Activated T-cell treated with anti-CD3 and anti-CD28 coated beads, Interleukin-2, amount 50 U/mL, for 4 hours (primary cell): ENCODE data around the gene LMO3. TPM values are rescaled to one million over a fixed set of nuclear protein-coding genes. Genes with fewer than 3 reads are reported as not detected.

ENCODE experiments used
- ATAC-seq, 2 donors: fragments of 200-7000 bp; cut with Tn5 transposase; one replicate each; pipeline ENCODE4 v1.10.0; 2021
- DNase-seq: peaks from one replicate; pipeline ENCODE4 v3.0.0-alpha.2; 2020
- H3K27me3 Mint-ChIP-seq: one replicate; pipeline ENCODE4 v1.8.0; 2021; ENCODE audit warnings: low read depth, mixed read lengths
- H3K36me3 Mint-ChIP-seq: one replicate; pipeline ENCODE4 v1.8.0; 2022; ENCODE audit warnings: mixed read lengths; ENCODE audit not compliant: insufficient read depth
- H3K4me1 Mint-ChIP-seq: one replicate; pipeline ENCODE4 v1.8.0; 2021; ENCODE audit warnings: low read depth, mixed read lengths
- H3K4me3 Mint-ChIP-seq: one replicate; pipeline ENCODE4 v1.8.0; 2021; ENCODE audit warnings: mild to moderate bottlenecking, moderate library complexity, mixed read lengths
- H3K9me3 Mint-ChIP-seq: one replicate; pipeline ENCODE4 v1.8.0; 2021; ENCODE audit warnings: mixed read lengths
- total RNA-seq, 3 donors: library from RNA; stranded (reverse); gene quantifications; one replicate each; pipeline ENCODE4 v1.2.1, GENCODE V29; 2021

The LMO3 gene
- total RNA-seq: under 1 TPM in 1 of 3 donors, not detected in 2; 0.20 TPM

- Mint-ChIP-seq H3K27me3 (peaks cover 49% of the 10 kb centered on the region), H3K36me3 (no peaks in the 10 kb centered on the region)
- no peak for DNase-seq
Measured at GRCh38 chr12:16606117-16606200, at the start of gene LMO3. TSS of gene LMO3 (minus strand) at chr12:16606162. CDS start at chr12:16600860, 5,302 bp downstream.

GRCh38 chr12:16636435-16637055 is 30.6 kb upstream of the LMO3 start:
- Mint-ChIP-seq H3K36me3 (no peaks in the 10 kb centered on the region), H3K4me1 (no peaks in the 10 kb centered on the region), H3K9me3 (peaks cover 4% of the 10 kb centered on the region), H3K27me3 (no peaks in the 10 kb centered on the region), H3K4me3 (no peak overlapping the region)
- no peak for DNase-seq
- ATAC-seq: no peak

More at GRCh38 chr12:16606117-16606200, at the start of gene LMO3:
- Mint-ChIP-seq H3K4me3 (no peak within 1 kb of the TSS), H3K4me1 (no peaks in the 10 kb centered on the region), H3K9me3 (no peaks in the 10 kb centered on the region)
- ATAC-seq: no peak

GRCh38 chr12:16634786-16635185 is 28.8 kb upstream of the LMO3 start:
- no peak for ATAC-seq
- Mint-ChIP-seq H3K4me1 (no peaks in the 10 kb centered on the region), H3K4me3 (no peak overlapping the region), H3K27me3 (no peaks in the 10 kb centered on the region), H3K36me3 (no peaks in the 10 kb centered on the region), H3K9me3 (peaks cover 3% of the 10 kb centered on the region)
- no peak for DNase-seq

- DNase-seq (no peak), ATAC-seq (no peak)
- Mint-ChIP-seq H3K4me1 (no peaks in the 10 kb centered on the region), H3K9me3 (peaks cover 7% of the 10 kb centered on the region), H3K36me3 (no peaks in the 10 kb centered on the region), H3K27me3 (no peaks in the 10 kb centered on the region), H3K4me3 (no peak overlapping the region)
Measured at GRCh38 chr12:16626991-16627390, 21.0 kb upstream of the LMO3 start.

GRCh38 chr12:16622338-16622737 is 16.4 kb upstream of the LMO3 start:
- Mint-ChIP-seq H3K4me3 (no peak overlapping the region), H3K36me3 (no peaks in the 10 kb centered on the region), H3K27me3 (no peaks in the 10 kb centered on the region), H3K9me3 (peaks cover 7% of the 10 kb centered on the region), H3K4me1 (no peaks in the 10 kb centered on the region)
- DNase-seq (no peak), ATAC-seq (no peak)

GRCh38 chr12:16619537-16619936 is 13.6 kb upstream of the LMO3 start:
- DNase-seq: no peak
- H3K9me3 Mint-ChIP-seq: peaks cover 3% of the 10 kb centered on the region
- no peaks in the 10 kb centered on the region for H3K4me1 Mint-ChIP-seq
- H3K27me3 Mint-ChIP-seq: no peaks in the 10 kb centered on the region
- ATAC-seq: no peak
- H3K4me3 Mint-ChIP-seq: no peak overlapping the region
- H3K36me3 Mint-ChIP-seq: no peaks in the 10 kb centered on the region

- no peaks in the 10 kb centered on the region for H3K4me1 Mint-ChIP-seq
- no peak for DNase-seq
- H3K27me3 Mint-ChIP-seq: no peaks in the 10 kb centered on the region
- H3K4me3 Mint-ChIP-seq: no peak overlapping the region
- H3K36me3 Mint-ChIP-seq: no peaks in the 10 kb centered on the region
- H3K9me3 Mint-ChIP-seq: peaks cover 3% of the 10 kb centered on the region
- no peak for ATAC-seq
Measured at GRCh38 chr12:16618256-16618655, 12.3 kb upstream of the LMO3 start.

GRCh38 chr12:16613199-16613598 is 7.2 kb upstream of the LMO3 start:
- peaks cover 15% of the 10 kb centered on the region for H3K27me3 Mint-ChIP-seq
- ATAC-seq (no peak), DNase-seq (no peak)
- no peaks in the 10 kb centered on the region for H3K4me1 Mint-ChIP-seq
- H3K4me3 Mint-ChIP-seq: no peak overlapping the region
- H3K36me3 Mint-ChIP-seq: no peaks in the 10 kb centered on the region
- peaks cover 3% of the 10 kb centered on the region for H3K9me3 Mint-ChIP-seq

GRCh38 chr12:16612647-16613046 is 6.7 kb upstream of the LMO3 start:
- Mint-ChIP-seq H3K4me3 (no peak overlapping the region), H3K9me3 (no peaks in the 10 kb centered on the region), H3K36me3 (no peaks in the 10 kb centered on the region), H3K27me3 (peaks cover 18% of the 10 kb centered on the region), H3K4me1 (no peaks in the 10 kb centered on the region)
- ATAC-seq (no peak), DNase-seq (no peak)

GRCh38 chr12:16611146-16611545 is 5.2 kb upstream of the LMO3 start:
- Mint-ChIP-seq H3K36me3 (no peaks in the 10 kb centered on the region), H3K27me3 (peaks cover 32% of the 10 kb centered on the region), H3K4me3 (no peak overlapping the region), H3K4me1 (no peaks in the 10 kb centered on the region), H3K9me3 (no peaks in the 10 kb centered on the region)
- no peak for DNase-seq
- ATAC-seq: no peak

GRCh38 chr12:16610743-16611142 is 4.8 kb upstream of the LMO3 start:
- ATAC-seq: no peak
- Mint-ChIP-seq H3K9me3 (no peaks in the 10 kb centered on the region), H3K4me1 (no peaks in the 10 kb centered on the region), H3K27me3 (peaks cover 35% of the 10 kb centered on the region), H3K4me3 (no peak overlapping the region), H3K36me3 (no peaks in the 10 kb centered on the region)
- DNase-seq: no peak

- Mint-ChIP-seq H3K36me3 (no peaks in the 10 kb centered on the region), H3K27me3 (peaks cover 38% of the 10 kb centered on the region), H3K9me3 (no peaks in the 10 kb centered on the region), H3K4me1 (no peaks in the 10 kb centered on the region), H3K4me3 (no peak overlapping the region)
- ATAC-seq (no peak), DNase-seq (no peak)
Measured at GRCh38 chr12:16610001-16610585, 4.1 kb upstream of the LMO3 start.

- Mint-ChIP-seq H3K36me3 (no peaks in the 10 kb centered on the region), H3K9me3 (no peaks in the 10 kb centered on the region), H3K4me1 (no peaks in the 10 kb centered on the region), H3K27me3 (peaks cover 46% of the 10 kb centered on the region), H3K4me3 (no peak overlapping the region)
- ATAC-seq: no peak
- no peak for DNase-seq
Measured at GRCh38 chr12:16608946-16609539, 3.1 kb upstream of the LMO3 start.

- ATAC-seq (no peak), DNase-seq (no peak)
- Mint-ChIP-seq H3K36me3 (no peaks in the 10 kb centered on the region), H3K4me1 (no peaks in the 10 kb centered on the region), H3K4me3 (no peak overlapping the region), H3K9me3 (no peaks in the 10 kb centered on the region), H3K27me3 (peaks cover 49% of the 10 kb centered on the region)
Measured at GRCh38 chr12:16607906-16608775, 2.2 kb upstream of the LMO3 start.

- ATAC-seq (no peak), DNase-seq (no peak)
- H3K4me3 Mint-ChIP-seq: no peak overlapping the region
- no peaks in the 10 kb centered on the region for H3K4me1 Mint-ChIP-seq
- H3K27me3 Mint-ChIP-seq: peaks cover 49% of the 10 kb centered on the region
- no peaks in the 10 kb centered on the region for H3K9me3 Mint-ChIP-seq
- no peaks in the 10 kb centered on the region for H3K36me3 Mint-ChIP-seq
Measured at GRCh38 chr12:16606991-16607390, 1.0 kb upstream of the LMO3 start.
